GM23338 (cell line): Measurements from ENCODE around the gene NFIC. TPM values are rescaled to one million over a fixed set of nuclear protein-coding genes. Genes with fewer than 3 reads are reported as not detected.

ENCODE experiments used
- ATAC-seq: fragments of 200-7000 bp; cut with Tn5 transposase; 3 replicates; pipeline ENCODE4 v1.9.1; 2020
- DNase-seq: peaks from one replicate; pipeline ENCODE4 v3.0.0-alpha.2; 2015; ENCODE audit warnings: low spot score
- H2AFZ ChIP-seq: fragments of 200-600 bp; sonication (generic); 2 replicates; pipeline ENCODE4 v1.8.0; 2016; ENCODE audit warnings: antibody characterized with exemption, mild to moderate bottlenecking, moderate library complexity
- H3F3A ChIP-seq: fragments of 200-600 bp; sonication (generic); replicated peaks from 2 replicates; pipeline ENCODE4 v1.8.0; 2017; ENCODE audit warnings: antibody characterized with exemption, mixed run types, low read depth
- H3K27ac ChIP-seq: fragments of 200-600 bp; sonication (generic); 2 replicates; pipeline ENCODE4 v1.6.1; 2016; ENCODE audit warnings: low read depth
- H3K27me3 ChIP-seq: fragments of 200-600 bp; sonication (generic); 2 replicates; pipeline ENCODE4 v1.8.0; 2016; ENCODE audit warnings: mild to moderate bottlenecking, mixed run types, moderate library complexity; ENCODE audit not compliant: insufficient read depth
- H3K36me3 ChIP-seq: fragments of 200-600 bp; sonication (generic); 2 replicates; pipeline ENCODE4 v1.8.0; 2016; ENCODE audit warnings: mild to moderate bottlenecking; ENCODE audit not compliant: insufficient read depth
- H3K4me1 ChIP-seq: fragments of 200-600 bp; sonication (generic); 2 replicates; pipeline ENCODE4 v1.8.0; 2016; ENCODE audit warnings: mild to moderate bottlenecking, moderate library complexity; ENCODE audit not compliant: insufficient read depth
- H3K4me2 ChIP-seq: fragments of 200-600 bp; sonication (generic); 2 replicates; pipeline ENCODE4 v1.7.1; 2017; ENCODE audit warnings: mixed run types
- H3K4me3 ChIP-seq: fragments of 200-600 bp; sonication (generic); 2 replicates; pipeline ENCODE4 v1.6.1; 2016; ENCODE audit warnings: mixed run types
- H3K79me2 ChIP-seq: fragments of 200-600 bp; sonication (generic); replicated peaks from 2 replicates; pipeline ENCODE4 v1.8.0; 2017; ENCODE audit warnings: mild to moderate bottlenecking; ENCODE audit not compliant: insufficient read depth
- H3K9me2 ChIP-seq: fragments of 200-600 bp; sonication (generic); 2 replicates; pipeline ENCODE4 v1.8.0; 2017; ENCODE audit not compliant: insufficient read depth
- H4K20me1 ChIP-seq: fragments of 200-600 bp; sonication (generic); replicated peaks from 2 replicates; pipeline ENCODE4 v1.8.0; 2017; ENCODE audit warnings: mild to moderate bottlenecking; ENCODE audit not compliant: insufficient read depth
- H3K27ac Mint-ChIP-seq: 2 replicates; pipeline ENCODE4 v1.8.0; 2020; ENCODE audit warnings: inconsistent platforms, mild to moderate bottlenecking, moderate library complexity, mixed read lengths
- H3K27me3 Mint-ChIP-seq: 3 replicates; pipeline ENCODE4 v1.8.0; 2022; ENCODE audit warnings: low read depth, mild to moderate bottlenecking, moderate library complexity, mixed read lengths, inconsistent platforms; ENCODE audit not compliant: insufficient read depth, poor library complexity
- H3K36me3 Mint-ChIP-seq: 3 replicates; pipeline ENCODE4 v1.8.0; 2021; ENCODE audit warnings: low read depth, mild to moderate bottlenecking, inconsistent platforms, moderate library complexity, mixed read lengths
- H3K4me1 Mint-ChIP-seq: 3 replicates; pipeline ENCODE4 v1.8.0; 2020; ENCODE audit warnings: mild to moderate bottlenecking, inconsistent platforms, mixed read lengths
- H3K4me3 Mint-ChIP-seq: 3 replicates; pipeline ENCODE4 v1.8.0; 2021; ENCODE audit warnings: moderate library complexity, mild to moderate bottlenecking, inconsistent platforms, mixed read lengths
- H3K9me3 Mint-ChIP-seq: 3 replicates; pipeline ENCODE4 v1.8.0; 2020; ENCODE audit warnings: moderate library complexity, mild to moderate bottlenecking, inconsistent platforms, mixed read lengths
- EZH2 ChIP-seq: fragments of 200-600 bp; sonication (generic); IDR thresholded peaks from one replicate; pipeline ENCODE4 v1.8.0; 2017; ENCODE audit warnings: antibody characterized with exemption, mild to moderate bottlenecking, low read depth; ENCODE audit not compliant: unreplicated experiment
- EZH2phosphoT487 ChIP-seq: fragments of 200-600 bp; sonication (generic); IDR thresholded peaks from one replicate; pipeline ENCODE4 v1.8.1; 2018; ENCODE audit warnings: antibody characterized with exemption; ENCODE audit not compliant: unreplicated experiment
- POLR2AphosphoS5 ChIP-seq: IDR thresholded peaks from 2 replicates; pipeline ENCODE4 v1.6.1; 2016; ENCODE audit warnings: antibody characterized with exemption, low read depth
- STAT1 ChIP-seq: IDR thresholded peaks from one replicate; pipeline ENCODE4 v1.6.1; 2016; ENCODE audit warnings: antibody characterized with exemption; ENCODE audit not compliant: unreplicated experiment
- ZNF114 ChIP-seq: fragments of 250-450 bp; sonication (Bioruptor Pico); IDR thresholded peaks from 2 replicates; pipeline ENCODE4 v1.5.0; 2020; ENCODE audit warnings: mild to moderate bottlenecking, moderate library complexity
- ZNF462 ChIP-seq: fragments of 250-450 bp; sonication (Bioruptor Pico); IDR thresholded peaks from 2 replicates; pipeline ENCODE4 v1.5.0; 2020; ENCODE audit warnings: mild to moderate bottlenecking, moderate library complexity
- polyA plus RNA-seq: library from polyadenylated mRNA; unstranded; fragments of >200 nt; fragmentation: Nextera tagmentation; extraction: Ambion mirVana; gene quantifications from 2 replicates; pipeline ENCODE4 v1.2.1, GENCODE V29; 2016
- total RNA-seq: library from RNA; depleted of rRNA; stranded (reverse); fragments of >200 nt; shearing (Covaris generic); gene quantifications from 2 replicates; pipeline ENCODE4 v1.2.3, GENCODE V29; 2014
- TF ChIP-seq, protein P1 (sequence below): IDR thresholded peaks from 2 replicates; pipeline ENCODE4 v1.6.1; 2016; ENCODE audit warnings: antibody characterized with exemption

The NFIC gene
- total and polyA plus RNA-seq, 2 experiments from 2014 or later: 1.3 to 5.3 TPM

- TF ChIP-seq ZNF462 (CRISPR knock-in tag): no peak
- TF ChIP-seq, protein P1, sequence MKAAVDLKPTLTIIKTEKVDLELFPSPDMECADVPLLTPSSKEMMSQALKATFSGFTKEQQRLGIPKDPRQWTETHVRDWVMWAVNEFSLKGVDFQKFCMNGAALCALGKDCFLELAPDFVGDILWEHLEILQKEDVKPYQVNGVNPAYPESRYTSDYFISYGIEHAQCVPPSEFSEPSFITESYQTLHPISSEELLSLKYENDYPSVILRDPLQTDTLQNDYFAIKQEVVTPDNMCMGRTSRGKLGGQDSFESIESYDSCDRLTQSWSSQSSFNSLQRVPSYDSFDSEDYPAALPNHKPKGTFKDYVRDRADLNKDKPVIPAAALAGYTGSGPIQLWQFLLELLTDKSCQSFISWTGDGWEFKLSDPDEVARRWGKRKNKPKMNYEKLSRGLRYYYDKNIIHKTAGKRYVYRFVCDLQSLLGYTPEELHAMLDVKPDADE: no peak
Observed at GRCh38 chr19:3450796-3451411, 84.5 kb downstream of the NFIC start (continued).

GRCh38 chr19:3451451-3451866, 85.1 kb downstream of the NFIC start:
- Histone ChIP-seq H3K4me1 (no peaks in the 10 kb centered on the region), H3K9me2 (no peaks in the 10 kb centered on the region), H3K27ac (no peak overlapping the region), H3K79me2 (no peaks in the 10 kb centered on the region), H3K27me3 (no peaks in the 10 kb centered on the region), H3K4me3 (no peak overlapping the region), H2AFZ (no peak overlapping the region), H4K20me1 (no peaks in the 10 kb centered on the region), H3K4me2 (no peak overlapping the region), H3K36me3 (no peaks in the 10 kb centered on the region), H3F3A (no peaks in the 10 kb centered on the region)
- H3K27ac Mint-ChIP-seq: no peak overlapping the region
- H3K4me1 Mint-ChIP-seq: no peaks in the 10 kb centered on the region; the same call in 2 of the 3 replicates
- peaks cover 6% of the 10 kb centered on the region for H3K27me3 Mint-ChIP-seq
- H3K36me3 Mint-ChIP-seq: no peaks in the 10 kb centered on the region
- H3K4me3 Mint-ChIP-seq: no peak overlapping the region
- TF ChIP-seq POLR2AphosphoS5 (no peak), STAT1 (no peak), EZH2 (no peak), EZH2phosphoT487 (no peak), ZNF114 (CRISPR knock-in tag) (no peak)
- ATAC-seq (no peak), DNase-seq (no peak)
- H3K9me3 Mint-ChIP-seq: no peaks in the 10 kb centered on the region; the same call in 2 of the 3 replicates
